WTC11 (cell line): ENCODE measurements around the gene STAT1. TPM values are rescaled to one million over a fixed set of nuclear protein-coding genes. Genes with fewer than 3 reads are reported as not detected.

Experiments
- ATAC-seq: fragments of 200-7000 bp; cut with Tn5 transposase; 2 replicates; pipeline ENCODE4 v1.10.0; 2021; ENCODE audit warnings: mild to moderate bottlenecking, moderate library complexity
- CTCF ChIA-PET: fragments of 300-600 bp; sonication (Branson Sonifier 250); formaldehyde crosslinking; loops from one replicate; lab custom pipeline; 2021; ENCODE audit warnings: antibody characterized with exemption; lab: Charles Lee
- POLR2A ChIA-PET: fragments of 350-600 bp; sonication (Branson Sonifier 250); formaldehyde crosslinking; loops from one replicate; lab custom pipeline; 2021; ENCODE audit warnings: antibody characterized with exemption; lab: Charles Lee
- DNase-seq: peaks from one replicate; pipeline ENCODE4 v3.0.0; 2021; ENCODE audit warnings: low spot score
- H3K27ac Mint-ChIP-seq: 2 replicates; pipeline ENCODE4 v1.8.0; 2021; ENCODE audit warnings: mixed read lengths
- H3K27me3 Mint-ChIP-seq: 2 replicates; pipeline ENCODE4 v1.8.0; 2021; ENCODE audit warnings: low read depth, mild to moderate bottlenecking, moderate library complexity, mixed read lengths
- H3K36me3 Mint-ChIP-seq: 2 replicates; pipeline ENCODE4 v1.8.0; 2021; ENCODE audit warnings: mixed read lengths
- H3K4me1 Mint-ChIP-seq: 2 replicates; pipeline ENCODE4 v1.8.0; 2022; ENCODE audit warnings: mixed read lengths
- H3K4me3 Mint-ChIP-seq: 2 replicates; pipeline ENCODE4 v1.8.0; 2021; ENCODE audit warnings: mild to moderate bottlenecking, moderate library complexity, mixed read lengths
- H3K9me3 Mint-ChIP-seq: 2 replicates; pipeline ENCODE4 v1.8.0; 2021; ENCODE audit warnings: mixed read lengths
- ESRRA ChIP-seq: sonication (generic); formaldehyde crosslinking; IDR thresholded peaks from 2 replicates; pipeline ENCODE4 v1.8.1; 2022; ENCODE audit warnings: mild to moderate bottlenecking, missing genetic modification reagents, borderline replicate concordance
- ETV6 ChIP-seq: sonication (generic); formaldehyde crosslinking; IDR thresholded peaks from 2 replicates; pipeline ENCODE4 v1.8.1; 2022; ENCODE audit warnings: mild to moderate bottlenecking, missing genetic modification reagents
- FOXP1 ChIP-seq: sonication (generic); formaldehyde crosslinking; IDR thresholded peaks from 2 replicates; pipeline ENCODE4 v1.8.0; 2022; ENCODE audit warnings: missing genetic modification reagents, mild to moderate bottlenecking, moderate library complexity, borderline replicate concordance
- GABPB1 ChIP-seq: sonication (generic); formaldehyde crosslinking; IDR thresholded peaks from 2 replicates; pipeline ENCODE4 v1.8.1; 2023; ENCODE audit warnings: mild to moderate bottlenecking, missing genetic modification reagents
- GTF2I ChIP-seq: fragments of 250-450 bp; sonication (Bioruptor Pico); conservative IDR thresholded peaks from 2 replicates; pipeline ENCODE4 v1.4.0; 2021; ENCODE audit warnings: mild to moderate bottlenecking
- JUN ChIP-seq: sonication (generic); formaldehyde crosslinking; IDR thresholded peaks from 2 replicates; pipeline ENCODE4 v1.8.0; 2023; ENCODE audit warnings: mild to moderate bottlenecking, missing genetic modification reagents
- MYBL2 ChIP-seq: sonication (generic); formaldehyde crosslinking; IDR thresholded peaks from 2 replicates; pipeline ENCODE4 v1.8.1; 2023; ENCODE audit warnings: mild to moderate bottlenecking, moderate library complexity, missing genetic modification reagents
- NR1H2 ChIP-seq: sonication (generic); formaldehyde crosslinking; IDR thresholded peaks from 2 replicates; pipeline ENCODE4 v1.9.0; 2021; ENCODE audit warnings: mild to moderate bottlenecking, moderate library complexity, missing genetic modification reagents
- NR3C1 ChIP-seq: sonication (generic); formaldehyde crosslinking; conservative IDR thresholded peaks from 2 replicates; pipeline ENCODE4 v1.8.1; 2023; ENCODE audit warnings: low read depth, mild to moderate bottlenecking, missing genetic modification reagents
- SOX15 ChIP-seq: fragments of 250-450 bp; sonication (Bioruptor Pico); IDR thresholded peaks from 2 replicates; pipeline ENCODE4 v1.9.0; 2021; ENCODE audit warnings: mild to moderate bottlenecking
- TEAD4 ChIP-seq: sonication (generic); formaldehyde crosslinking; IDR thresholded peaks from 2 replicates; pipeline ENCODE4 v1.8.0; 2022; ENCODE audit warnings: mild to moderate bottlenecking, missing genetic modification reagents
- TP53 ChIP-seq: sonication (generic); formaldehyde crosslinking; IDR thresholded peaks from 2 replicates; pipeline ENCODE4 v1.8.1; 2023; ENCODE audit warnings: mild to moderate bottlenecking, missing genetic modification reagents
- ZNF121 ChIP-seq: sonication (generic); formaldehyde crosslinking; IDR thresholded peaks from 2 replicates; pipeline ENCODE4 v1.8.0; 2023; ENCODE audit warnings: missing genetic modification reagents
- ZNF317 ChIP-seq: sonication (generic); formaldehyde crosslinking; IDR thresholded peaks from 2 replicates; pipeline ENCODE4 v1.8.1; 2023; ENCODE audit warnings: low read depth, mild to moderate bottlenecking, moderate library complexity, missing genetic modification reagents, borderline replicate concordance
- total RNA-seq: library from RNA; stranded (reverse); gene quantifications from 3 replicates; pipeline ENCODE4 v1.2.3, GENCODE V29; 2021
- TF ChIP-seq, protein P1 (sequence below): sonication (generic); formaldehyde crosslinking; IDR thresholded peaks from 2 replicates; pipeline ENCODE4 v1.8.0; 2022; ENCODE audit warnings: mild to moderate bottlenecking, missing genetic modification reagents
- TF ChIP-seq, protein P2 (sequence below): sonication (generic); formaldehyde crosslinking; IDR thresholded peaks from 2 replicates; pipeline ENCODE4 v1.8.1; 2022; ENCODE audit warnings: low read depth, mild to moderate bottlenecking, moderate library complexity, missing genetic modification reagents, borderline replicate concordance
- TF ChIP-seq, protein P3 (sequence below): fragments of 250-450 bp; sonication (Bioruptor Pico); IDR thresholded peaks from 2 replicates; pipeline ENCODE4 v1.8.0; 2021; ENCODE audit warnings: mild to moderate bottlenecking
- TF ChIP-seq, protein P4 (sequence below): sonication (generic); formaldehyde crosslinking; IDR thresholded peaks from 2 replicates; pipeline ENCODE4 v1.8.0; 2023; ENCODE audit warnings: mild to moderate bottlenecking, missing genetic modification reagents
- TF ChIP-seq, protein P5 (sequence below): sonication (generic); formaldehyde crosslinking; IDR thresholded peaks from 2 replicates; pipeline ENCODE4 v1.8.1; 2023; ENCODE audit warnings: mild to moderate bottlenecking, missing genetic modification reagents, moderate library complexity
- TF ChIP-seq, protein P6 (sequence below): sonication (generic); formaldehyde crosslinking; IDR thresholded peaks from 2 replicates; pipeline ENCODE4 v1.8.0; 2022; ENCODE audit warnings: mild to moderate bottlenecking, missing genetic modification reagents
- TF ChIP-seq, protein P7 (sequence below): sonication (generic); formaldehyde crosslinking; conservative IDR thresholded peaks from 2 replicates; pipeline ENCODE4 v1.8.1; 2022; ENCODE audit warnings: mild to moderate bottlenecking, missing genetic modification reagents
- TF ChIP-seq, protein P8 (sequence below): fragments of 250-450 bp; sonication (Bioruptor Pico); IDR thresholded peaks from 2 replicates; pipeline ENCODE4 v1.9.0; 2021; ENCODE audit warnings: mild to moderate bottlenecking, borderline replicate concordance

STAT1 gene
- total RNA-seq, 1 experiment from 2014 or later, result 36.1 TPM

DNA sequence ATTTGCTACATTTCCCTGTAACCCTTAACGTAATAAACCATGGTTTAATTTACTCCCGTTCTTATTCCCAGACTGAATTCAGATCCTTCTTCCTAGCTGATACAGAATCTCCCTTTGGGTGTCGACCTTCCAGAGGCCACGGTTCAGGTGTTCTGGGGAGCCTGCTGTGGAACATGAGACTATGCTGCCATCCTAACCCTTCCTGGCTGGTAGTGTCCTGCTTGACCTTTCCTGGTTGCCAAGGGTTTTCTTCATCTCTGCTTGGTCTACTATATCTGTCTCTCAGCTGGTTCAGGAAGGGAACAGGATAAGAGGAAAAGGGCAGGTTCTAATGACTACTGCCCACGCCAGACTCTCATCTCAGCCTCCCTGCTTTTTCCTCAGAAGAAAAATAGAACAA is 36.5 kb downstream of the STAT1 start (continued):
- TF ChIP-seq, protein P1, sequence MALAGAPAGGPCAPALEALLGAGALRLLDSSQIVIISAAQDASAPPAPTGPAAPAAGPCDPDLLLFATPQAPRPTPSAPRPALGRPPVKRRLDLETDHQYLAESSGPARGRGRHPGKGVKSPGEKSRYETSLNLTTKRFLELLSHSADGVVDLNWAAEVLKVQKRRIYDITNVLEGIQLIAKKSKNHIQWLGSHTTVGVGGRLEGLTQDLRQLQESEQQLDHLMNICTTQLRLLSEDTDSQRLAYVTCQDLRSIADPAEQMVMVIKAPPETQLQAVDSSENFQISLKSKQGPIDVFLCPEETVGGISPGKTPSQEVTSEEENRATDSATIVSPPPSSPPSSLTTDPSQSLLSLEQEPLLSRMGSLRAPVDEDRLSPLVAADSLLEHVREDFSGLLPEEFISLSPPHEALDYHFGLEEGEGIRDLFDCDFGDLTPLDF (CRISPR knock-in tag), result no peak
- TF ChIP-seq ZNF317 (CRISPR knock-in tag) (no peak), GTF2I (CRISPR knock-in tag) (no peak), TP53 (CRISPR knock-in tag) (no peak), ZNF121 (CRISPR knock-in tag) (no peak)
- TF ChIP-seq, protein P2, sequence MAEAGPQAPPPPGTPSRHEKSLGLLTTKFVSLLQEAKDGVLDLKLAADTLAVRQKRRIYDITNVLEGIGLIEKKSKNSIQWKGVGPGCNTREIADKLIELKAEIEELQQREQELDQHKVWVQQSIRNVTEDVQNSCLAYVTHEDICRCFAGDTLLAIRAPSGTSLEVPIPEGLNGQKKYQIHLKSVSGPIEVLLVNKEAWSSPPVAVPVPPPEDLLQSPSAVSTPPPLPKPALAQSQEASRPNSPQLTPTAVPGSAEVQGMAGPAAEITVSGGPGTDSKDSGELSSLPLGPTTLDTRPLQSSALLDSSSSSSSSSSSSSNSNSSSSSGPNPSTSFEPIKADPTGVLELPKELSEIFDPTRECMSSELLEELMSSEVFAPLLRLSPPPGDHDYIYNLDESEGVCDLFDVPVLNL (CRISPR knock-in tag), result no peak
- TF ChIP-seq, protein P3, sequence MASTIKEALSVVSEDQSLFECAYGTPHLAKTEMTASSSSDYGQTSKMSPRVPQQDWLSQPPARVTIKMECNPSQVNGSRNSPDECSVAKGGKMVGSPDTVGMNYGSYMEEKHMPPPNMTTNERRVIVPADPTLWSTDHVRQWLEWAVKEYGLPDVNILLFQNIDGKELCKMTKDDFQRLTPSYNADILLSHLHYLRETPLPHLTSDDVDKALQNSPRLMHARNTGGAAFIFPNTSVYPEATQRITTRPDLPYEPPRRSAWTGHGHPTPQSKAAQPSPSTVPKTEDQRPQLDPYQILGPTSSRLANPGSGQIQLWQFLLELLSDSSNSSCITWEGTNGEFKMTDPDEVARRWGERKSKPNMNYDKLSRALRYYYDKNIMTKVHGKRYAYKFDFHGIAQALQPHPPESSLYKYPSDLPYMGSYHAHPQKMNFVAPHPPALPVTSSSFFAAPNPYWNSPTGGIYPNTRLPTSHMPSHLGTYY (CRISPR knock-in tag), result no peak
- TF ChIP-seq, all 79 proteins: peak for 0

DNA sequence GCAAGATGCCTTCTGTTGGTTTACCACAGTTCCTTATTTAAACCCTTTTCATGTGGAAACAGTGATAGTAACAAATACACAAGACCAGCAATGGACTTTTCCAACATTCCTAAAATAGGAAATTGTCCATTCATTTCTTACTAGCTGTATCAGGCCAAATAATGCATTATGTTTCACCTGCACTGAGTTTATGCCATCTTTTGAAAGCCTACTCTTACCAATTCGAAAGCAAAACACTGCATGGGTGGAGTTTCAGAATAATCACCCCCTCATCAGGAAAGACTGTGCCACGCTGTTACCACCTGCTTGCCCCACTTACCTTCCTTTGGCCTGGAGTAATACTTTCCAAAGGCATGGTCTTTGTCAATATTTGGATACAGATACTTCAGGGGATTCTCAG is 37.5 kb downstream of the STAT1 start:
- ChIA-PET CTCF (no interaction called here), POLR2A (no interaction called here)
- H3K36me3 Mint-ChIP-seq, result peaks cover 85% of the 10 kb centered on the region
- no peak overlapping the region for H3K27ac Mint-ChIP-seq
- no peak for DNase-seq
- ATAC-seq, result no peak
- H3K4me3 Mint-ChIP-seq, result no peak overlapping the region
- peaks cover 7% of the 10 kb centered on the region for H3K4me1 Mint-ChIP-seq
- H3K9me3 Mint-ChIP-seq, result no peaks in the 10 kb centered on the region
- no peaks in the 10 kb centered on the region for H3K27me3 Mint-ChIP-seq
- TF ChIP-seq, protein P4, sequence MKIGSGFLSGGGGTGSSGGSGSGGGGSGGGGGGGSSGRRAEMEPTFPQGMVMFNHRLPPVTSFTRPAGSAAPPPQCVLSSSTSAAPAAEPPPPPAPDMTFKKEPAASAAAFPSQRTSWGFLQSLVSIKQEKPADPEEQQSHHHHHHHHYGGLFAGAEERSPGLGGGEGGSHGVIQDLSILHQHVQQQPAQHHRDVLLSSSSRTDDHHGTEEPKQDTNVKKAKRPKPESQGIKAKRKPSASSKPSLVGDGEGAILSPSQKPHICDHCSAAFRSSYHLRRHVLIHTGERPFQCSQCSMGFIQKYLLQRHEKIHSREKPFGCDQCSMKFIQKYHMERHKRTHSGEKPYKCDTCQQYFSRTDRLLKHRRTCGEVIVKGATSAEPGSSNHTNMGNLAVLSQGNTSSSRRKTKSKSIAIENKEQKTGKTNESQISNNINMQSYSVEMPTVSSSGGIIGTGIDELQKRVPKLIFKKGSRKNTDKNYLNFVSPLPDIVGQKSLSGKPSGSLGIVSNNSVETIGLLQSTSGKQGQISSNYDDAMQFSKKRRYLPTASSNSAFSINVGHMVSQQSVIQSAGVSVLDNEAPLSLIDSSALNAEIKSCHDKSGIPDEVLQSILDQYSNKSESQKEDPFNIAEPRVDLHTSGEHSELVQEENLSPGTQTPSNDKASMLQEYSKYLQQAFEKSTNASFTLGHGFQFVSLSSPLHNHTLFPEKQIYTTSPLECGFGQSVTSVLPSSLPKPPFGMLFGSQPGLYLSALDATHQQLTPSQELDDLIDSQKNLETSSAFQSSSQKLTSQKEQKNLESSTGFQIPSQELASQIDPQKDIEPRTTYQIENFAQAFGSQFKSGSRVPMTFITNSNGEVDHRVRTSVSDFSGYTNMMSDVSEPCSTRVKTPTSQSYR (CRISPR knock-in tag), result no peak
- TF ChIP-seq NR3C1 (CRISPR knock-in tag) (no peak), NR1H2 (CRISPR knock-in tag) (no peak), ESRRA (CRISPR knock-in tag) (no peak), SOX15 (CRISPR knock-in tag) (no peak), TP53 (CRISPR knock-in tag) (no peak), ZNF121 (CRISPR knock-in tag) (no peak), ETV6 (CRISPR knock-in tag) (no peak), MYBL2 (CRISPR knock-in tag) (no peak), FOXP1 (CRISPR knock-in tag) (no peak), GABPB1 (no peak), TEAD4 (CRISPR knock-in tag) (no peak), JUN (CRISPR knock-in tag) (no peak)
- TF ChIP-seq, protein P5, sequence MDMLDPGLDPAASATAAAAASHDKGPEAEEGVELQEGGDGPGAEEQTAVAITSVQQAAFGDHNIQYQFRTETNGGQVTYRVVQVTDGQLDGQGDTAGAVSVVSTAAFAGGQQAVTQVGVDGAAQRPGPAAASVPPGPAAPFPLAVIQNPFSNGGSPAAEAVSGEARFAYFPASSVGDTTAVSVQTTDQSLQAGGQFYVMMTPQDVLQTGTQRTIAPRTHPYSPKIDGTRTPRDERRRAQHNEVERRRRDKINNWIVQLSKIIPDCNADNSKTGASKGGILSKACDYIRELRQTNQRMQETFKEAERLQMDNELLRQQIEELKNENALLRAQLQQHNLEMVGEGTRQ, result no peak
- TF ChIP-seq, protein P6, sequence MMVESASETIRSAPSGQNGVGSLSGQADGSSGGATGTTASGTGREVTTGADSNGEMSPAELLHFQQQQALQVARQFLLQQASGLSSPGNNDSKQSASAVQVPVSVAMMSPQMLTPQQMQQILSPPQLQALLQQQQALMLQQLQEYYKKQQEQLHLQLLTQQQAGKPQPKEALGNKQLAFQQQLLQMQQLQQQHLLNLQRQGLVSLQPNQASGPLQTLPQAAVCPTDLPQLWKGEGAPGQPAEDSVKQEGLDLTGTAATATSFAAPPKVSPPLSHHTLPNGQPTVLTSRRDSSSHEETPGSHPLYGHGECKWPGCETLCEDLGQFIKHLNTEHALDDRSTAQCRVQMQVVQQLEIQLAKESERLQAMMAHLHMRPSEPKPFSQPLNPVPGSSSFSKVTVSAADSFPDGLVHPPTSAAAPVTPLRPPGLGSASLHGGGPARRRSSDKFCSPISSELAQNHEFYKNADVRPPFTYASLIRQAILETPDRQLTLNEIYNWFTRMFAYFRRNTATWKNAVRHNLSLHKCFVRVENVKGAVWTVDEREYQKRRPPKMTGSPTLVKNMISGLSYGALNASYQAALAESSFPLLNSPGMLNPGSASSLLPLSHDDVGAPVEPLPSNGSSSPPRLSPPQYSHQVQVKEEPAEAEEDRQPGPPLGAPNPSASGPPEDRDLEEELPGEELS (CRISPR knock-in tag), result no peak
- TF ChIP-seq, protein P7, sequence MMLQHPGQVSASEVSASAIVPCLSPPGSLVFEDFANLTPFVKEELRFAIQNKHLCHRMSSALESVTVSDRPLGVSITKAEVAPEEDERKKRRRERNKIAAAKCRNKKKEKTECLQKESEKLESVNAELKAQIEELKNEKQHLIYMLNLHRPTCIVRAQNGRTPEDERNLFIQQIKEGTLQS (CRISPR knock-in tag), result no peak
- TF ChIP-seq, protein P8, sequence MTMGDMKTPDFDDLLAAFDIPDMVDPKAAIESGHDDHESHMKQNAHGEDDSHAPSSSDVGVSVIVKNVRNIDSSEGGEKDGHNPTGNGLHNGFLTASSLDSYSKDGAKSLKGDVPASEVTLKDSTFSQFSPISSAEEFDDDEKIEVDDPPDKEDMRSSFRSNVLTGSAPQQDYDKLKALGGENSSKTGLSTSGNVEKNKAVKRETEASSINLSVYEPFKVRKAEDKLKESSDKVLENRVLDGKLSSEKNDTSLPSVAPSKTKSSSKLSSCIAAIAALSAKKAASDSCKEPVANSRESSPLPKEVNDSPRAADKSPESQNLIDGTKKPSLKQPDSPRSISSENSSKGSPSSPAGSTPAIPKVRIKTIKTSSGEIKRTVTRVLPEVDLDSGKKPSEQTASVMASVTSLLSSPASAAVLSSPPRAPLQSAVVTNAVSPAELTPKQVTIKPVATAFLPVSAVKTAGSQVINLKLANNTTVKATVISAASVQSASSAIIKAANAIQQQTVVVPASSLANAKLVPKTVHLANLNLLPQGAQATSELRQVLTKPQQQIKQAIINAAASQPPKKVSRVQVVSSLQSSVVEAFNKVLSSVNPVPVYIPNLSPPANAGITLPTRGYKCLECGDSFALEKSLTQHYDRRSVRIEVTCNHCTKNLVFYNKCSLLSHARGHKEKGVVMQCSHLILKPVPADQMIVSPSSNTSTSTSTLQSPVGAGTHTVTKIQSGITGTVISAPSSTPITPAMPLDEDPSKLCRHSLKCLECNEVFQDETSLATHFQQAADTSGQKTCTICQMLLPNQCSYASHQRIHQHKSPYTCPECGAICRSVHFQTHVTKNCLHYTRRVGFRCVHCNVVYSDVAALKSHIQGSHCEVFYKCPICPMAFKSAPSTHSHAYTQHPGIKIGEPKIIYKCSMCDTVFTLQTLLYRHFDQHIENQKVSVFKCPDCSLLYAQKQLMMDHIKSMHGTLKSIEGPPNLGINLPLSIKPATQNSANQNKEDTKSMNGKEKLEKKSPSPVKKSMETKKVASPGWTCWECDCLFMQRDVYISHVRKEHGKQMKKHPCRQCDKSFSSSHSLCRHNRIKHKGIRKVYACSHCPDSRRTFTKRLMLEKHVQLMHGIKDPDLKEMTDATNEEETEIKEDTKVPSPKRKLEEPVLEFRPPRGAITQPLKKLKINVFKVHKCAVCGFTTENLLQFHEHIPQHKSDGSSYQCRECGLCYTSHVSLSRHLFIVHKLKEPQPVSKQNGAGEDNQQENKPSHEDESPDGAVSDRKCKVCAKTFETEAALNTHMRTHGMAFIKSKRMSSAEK (CRISPR knock-in tag), result no peak
